Measurements from ENCODE around the gene HMGCL. TPM values are rescaled to one million over a fixed set of nuclear protein-coding genes. Genes with fewer than 3 reads are reported as not detected.

Gene HMGCL
- 10 to 100 TPM; 31.0 to 46.6 (median 32.6) TPM for total RNA-seq

DNA sequence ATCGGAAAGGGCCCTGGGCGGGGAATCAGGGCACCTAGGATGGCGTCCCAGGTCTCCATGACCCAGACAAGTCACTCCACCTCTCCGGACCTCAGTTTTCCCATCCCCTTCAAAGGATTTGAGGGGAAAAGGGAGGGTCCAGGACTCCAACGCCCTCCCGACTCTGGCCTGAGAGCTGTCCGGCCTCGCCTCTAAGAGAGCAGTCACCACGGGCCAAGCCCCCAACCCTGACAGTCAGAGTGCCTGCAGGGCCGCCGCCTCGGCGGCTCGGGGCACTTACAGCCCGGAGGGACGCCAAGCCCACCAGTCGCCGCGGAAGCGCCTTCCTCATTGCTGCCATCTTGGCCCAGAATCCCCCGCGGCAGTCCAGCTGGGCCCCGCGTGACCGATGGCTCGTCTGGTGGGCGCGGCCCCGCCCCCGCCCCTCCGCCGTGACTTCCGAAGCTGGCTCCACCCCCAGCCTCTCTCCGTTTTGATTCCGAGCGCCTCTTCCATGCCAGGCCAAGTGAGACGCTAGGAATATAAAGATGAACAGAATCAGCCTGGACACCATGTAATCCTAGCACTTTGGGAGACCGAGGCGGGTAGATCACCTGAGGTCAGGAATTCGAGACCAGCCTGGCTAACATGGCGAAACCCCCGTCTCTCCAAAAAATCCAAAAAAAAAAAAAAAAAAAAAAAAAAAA is at the start of gene HMGCL:
TSS of gene HMGCL (minus strand) at position 354 of the 686 bp plus-strand sequence. CDS start at position 340, 14 bp downstream.
- intact Hi-C loops (cut with DNase I; ENCODE audit: low total_unique reads): no loop called here
- Histone ChIP-seq H3K9me3 (no peaks in the 10 kb centered on the region), H3K4me1 (no peaks in the 10 kb centered on the region), H3K27ac (peak within 1 kb of the TSS; percentile 91 to 94), H3K27me3 (no peaks in the 10 kb centered on the region), H3K36me3 (no peaks in the 10 kb centered on the region), H3K4me3 (peak within 1 kb of the TSS; percentile 80 to 90)
- DNase-seq: peak; percentile 90 to 91
- peak; percentile 68 to 86 for TF ChIP-seq POLR2A (IDR thresholded peaks at IDR 0.05)
- TF ChIP-seq, protein P1, sequence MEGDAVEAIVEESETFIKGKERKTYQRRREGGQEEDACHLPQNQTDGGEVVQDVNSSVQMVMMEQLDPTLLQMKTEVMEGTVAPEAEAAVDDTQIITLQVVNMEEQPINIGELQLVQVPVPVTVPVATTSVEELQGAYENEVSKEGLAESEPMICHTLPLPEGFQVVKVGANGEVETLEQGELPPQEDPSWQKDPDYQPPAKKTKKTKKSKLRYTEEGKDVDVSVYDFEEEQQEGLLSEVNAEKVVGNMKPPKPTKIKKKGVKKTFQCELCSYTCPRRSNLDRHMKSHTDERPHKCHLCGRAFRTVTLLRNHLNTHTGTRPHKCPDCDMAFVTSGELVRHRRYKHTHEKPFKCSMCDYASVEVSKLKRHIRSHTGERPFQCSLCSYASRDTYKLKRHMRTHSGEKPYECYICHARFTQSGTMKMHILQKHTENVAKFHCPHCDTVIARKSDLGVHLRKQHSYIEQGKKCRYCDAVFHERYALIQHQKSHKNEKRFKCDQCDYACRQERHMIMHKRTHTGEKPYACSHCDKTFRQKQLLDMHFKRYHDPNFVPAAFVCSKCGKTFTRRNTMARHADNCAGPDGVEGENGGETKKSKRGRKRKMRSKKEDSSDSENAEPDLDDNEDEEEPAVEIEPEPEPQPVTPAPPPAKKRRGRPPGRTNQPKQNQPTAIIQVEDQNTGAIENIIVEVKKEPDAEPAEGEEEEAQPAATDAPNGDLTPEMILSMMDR (IDR thresholded peaks at IDR 0.05): peak in 1 of 4 experiments; percentile 26

DNA sequence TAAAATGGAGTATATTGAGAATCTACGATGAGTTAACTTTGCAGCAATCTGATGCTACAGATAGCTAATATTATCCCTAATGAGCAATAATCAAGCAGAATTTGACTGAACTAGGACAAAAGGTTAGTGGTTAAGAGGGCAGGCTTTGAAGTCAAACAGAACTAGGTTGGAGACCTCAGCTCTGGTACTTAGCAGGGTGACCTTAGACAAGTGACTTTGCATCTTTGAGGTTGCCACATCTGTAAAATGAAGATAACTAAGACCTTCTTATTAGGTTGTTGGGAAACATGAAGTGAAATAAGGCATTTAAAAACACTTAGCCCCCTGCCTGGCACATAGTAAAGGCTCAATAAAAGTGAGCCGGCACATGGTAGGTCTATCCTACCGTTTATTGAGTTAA is 47.2 kb upstream of the HMGCL start:
- DNase-seq: no peak
- Histone ChIP-seq H3K9me3 (no peaks in the 10 kb centered on the region), H3K27me3 (no peaks in the 10 kb centered on the region), H3K4me1 (no peaks in the 10 kb centered on the region), H3K4me3 (no peak overlapping the region), H3K27ac (no peak overlapping the region), H3K36me3 (no peaks in the 10 kb centered on the region)
- TF ChIP-seq, protein P1 (IDR thresholded peaks at IDR 0.05): no peak
- TF ChIP-seq POLR2A (IDR thresholded peaks at IDR 0.05): no peak
- intact Hi-C loops (cut with DNase I; ENCODE audit: low total_unique reads): no loop called here

DNA sequence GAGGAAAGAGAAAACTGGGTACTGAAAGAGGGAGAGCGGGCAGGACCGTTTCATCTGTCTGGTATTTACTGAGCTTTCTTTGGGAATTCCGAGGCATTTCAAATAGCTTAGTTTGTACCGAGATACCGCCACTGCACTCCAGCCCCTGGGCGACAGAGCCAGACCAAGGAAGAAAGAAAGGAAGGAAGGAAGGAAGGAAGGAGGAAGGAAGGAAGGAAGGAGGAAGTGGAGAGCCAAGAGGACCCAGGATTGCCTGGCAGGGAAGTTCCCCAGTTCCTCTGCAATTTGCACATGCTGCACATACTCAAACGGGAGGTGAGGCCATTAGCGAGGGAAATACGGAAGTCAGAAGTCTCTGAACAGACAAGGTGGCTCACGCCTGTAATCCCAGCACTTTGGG is 43.8 kb upstream of the HMGCL start:
- intact Hi-C loops (cut with DNase I; ENCODE audit: low total_unique reads): no loop called here
- Histone ChIP-seq H3K27ac (peak overlapping the region; percentile 78 to 83), H3K4me1 (peaks cover 0 to 5% of the 10 kb centered on the region in 2 donors), H3K27me3 (no peaks in the 10 kb centered on the region), H3K9me3 (no peaks in the 10 kb centered on the region), H3K36me3 (no peaks in the 10 kb centered on the region), H3K4me3 (peak overlapping the region; percentile 67 to 87)
- TF ChIP-seq POLR2A (IDR thresholded peaks at IDR 0.05): no peak
- TF ChIP-seq, protein P1 (IDR thresholded peaks at IDR 0.05): no peak
- no peak for DNase-seq

DNA sequence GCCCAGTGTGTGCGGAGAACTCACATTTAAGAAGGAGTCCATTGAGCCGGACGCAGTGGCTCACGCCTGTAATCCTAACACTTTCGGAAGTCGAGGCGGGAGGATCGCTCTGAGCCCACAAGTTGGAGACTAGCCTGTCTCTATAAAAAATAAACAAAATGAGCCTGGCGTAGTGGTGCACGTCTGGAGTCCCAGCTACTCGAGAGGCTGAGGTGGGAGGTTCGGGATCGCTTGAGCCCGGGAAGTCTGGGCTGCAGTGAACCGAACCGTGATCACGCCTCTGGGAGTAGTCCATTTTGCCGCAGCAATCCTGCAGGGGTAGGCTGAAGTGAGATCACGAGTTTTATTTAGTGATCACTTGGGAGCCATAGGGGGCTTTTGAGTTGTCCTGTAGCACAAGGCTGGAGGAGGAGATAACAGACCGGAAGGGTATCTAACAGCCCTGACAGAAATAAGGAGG is 43.4 kb upstream of the HMGCL start:
- no peaks in the 10 kb centered on the region for H3K36me3 ChIP-seq
- no peaks in the 10 kb centered on the region for H3K9me3 ChIP-seq
- H3K27me3 ChIP-seq: no peaks in the 10 kb centered on the region
- intact Hi-C loops (cut with DNase I; ENCODE audit: low total_unique reads): no loop called here
- DNase-seq: no peak
- H3K4me3 ChIP-seq: peak overlapping the region; percentile 67 to 87
- no peak for TF ChIP-seq POLR2A (IDR thresholded peaks at IDR 0.05)
- TF ChIP-seq, protein P1 (IDR thresholded peaks at IDR 0.05): peak in 1 of 4 experiments; percentile 24
- peak overlapping the region; percentile 78 to 83 for H3K27ac ChIP-seq
- peaks cover 0 to 5% of the 10 kb centered on the region in 2 donors for H3K4me1 ChIP-seq

DNA sequence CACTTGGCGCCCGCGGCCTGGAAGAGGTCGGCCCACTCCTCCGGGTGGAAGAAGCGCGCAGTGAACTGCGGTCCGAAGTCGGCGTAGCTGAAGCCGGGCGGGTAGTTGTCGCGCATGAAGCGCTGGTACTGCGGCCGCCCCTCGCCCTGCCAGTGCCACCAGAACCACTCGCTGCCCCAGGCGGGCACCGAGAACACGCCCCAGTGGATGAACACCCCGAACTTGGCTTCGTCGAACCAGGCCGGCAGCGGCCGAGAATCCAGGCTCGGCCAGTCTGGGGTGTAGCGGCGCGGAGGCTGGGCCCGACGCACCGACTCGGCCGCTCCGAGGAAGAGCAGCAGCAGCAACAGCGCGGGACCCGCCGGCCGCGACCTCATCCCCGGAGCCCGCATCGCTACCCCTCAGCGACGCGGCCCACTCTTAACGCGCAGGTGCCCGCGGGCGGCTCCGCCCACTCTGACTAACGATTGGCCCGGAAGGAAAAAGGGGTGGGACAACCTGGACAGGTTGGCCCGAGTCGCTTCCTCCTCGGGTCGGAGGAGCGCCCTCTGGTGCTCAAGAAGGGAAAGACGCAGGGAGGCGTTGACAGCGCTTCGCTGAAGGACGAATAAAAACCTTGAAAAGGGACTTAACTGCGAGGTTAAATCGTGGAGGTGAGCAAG is 42.8 kb upstream of the HMGCL start, which contains the start of gene FUCA1:
TSS of gene FUCA1 (minus strand) at position 396 of the 662 bp plus-strand sequence. CDS start at position 392, 4 bp downstream.
- peaks cover 0 to 5% of the 10 kb centered on the region in 2 donors for H3K4me1 ChIP-seq
- H3K9me3 ChIP-seq: no peaks in the 10 kb centered on the region
- DNase-seq: peak; percentile 93 to 94
- H3K4me3 ChIP-seq: peak within 1 kb of the TSS; percentile 67 to 87
- H3K27me3 ChIP-seq: no peaks in the 10 kb centered on the region
- TF ChIP-seq, protein P1 (IDR thresholded peaks at IDR 0.05): peak; percentile 90 to 98 (median 96)
- TF ChIP-seq POLR2A (IDR thresholded peaks at IDR 0.05): peak; percentile 59 to 78
- peaks cover 0 to 3% of the 10 kb centered on the region in 2 donors for H3K36me3 ChIP-seq
- H3K27ac ChIP-seq: peak within 1 kb of the TSS; percentile 78 to 83
- intact Hi-C loops (cut with DNase I; ENCODE audit: low total_unique reads): no loop called here

Measured in uterus (tissue), 4 donors.